Liver (tissue), 9 donors: ENCODE measurements around the gene CXCL14. TPM values are rescaled to one million over a fixed set of nuclear protein-coding genes. Genes with fewer than 3 reads are reported as not detected.

Experiments used
- DNase-seq: peaks from one replicate; pipeline ENCODE4 v3.0.0-alpha.2; 2017; ENCODE audit warnings: low spot score
- H3K27ac ChIP-seq, 2 donors: one replicate each; pipeline ENCODE4 v1.7.0; 2013; ENCODE audit warnings: inconsistent platforms in 2 of 2, low read length in 2 of 2, control low read depth in 1 of 2, low read depth in 1 of 2, mild to moderate bottlenecking in 1 of 2
- H3K27me3 ChIP-seq, 4 donors: one replicate each; pipeline versions ENCODE4 v1.6.1 to v1.7.0; 2013; ENCODE audit warnings: low read length in 3 of 4, inconsistent platforms in 1 of 4, mild to moderate bottlenecking in 1 of 4, moderate library complexity in 1 of 4; ENCODE audit not compliant: control insufficient read depth in 4 of 4, insufficient read depth in 4 of 4
- H3K36me3 ChIP-seq, 4 donors: one replicate each; pipeline versions ENCODE4 v1.6.1 to v1.7.0; 2013; ENCODE audit warnings: low read length in 3 of 4, mild to moderate bottlenecking in 3 of 4, low read depth in 1 of 4, moderate library complexity in 1 of 4; ENCODE audit not compliant: control insufficient read depth in 4 of 4, insufficient read depth in 3 of 4
- H3K4me1 ChIP-seq, 4 donors: one replicate each; pipeline versions ENCODE4 v1.6.1 to v1.7.0; 2013; ENCODE audit warnings: low read length in 3 of 4, mild to moderate bottlenecking in 3 of 4, moderate library complexity in 1 of 4; ENCODE audit not compliant: control insufficient read depth in 4 of 4, insufficient read depth in 4 of 4
- H3K4me3 ChIP-seq, 3 donors: one replicate each; pipeline versions ENCODE4 v1.6.1 to v1.7.0; 2013; ENCODE audit warnings: low read length in 3 of 3, control low read depth in 1 of 3, low read depth in 1 of 3, mild to moderate bottlenecking in 1 of 3
- H3K9ac ChIP-seq, 2 donors: one replicate each; pipeline ENCODE4 v1.7.0; 2013; ENCODE audit warnings: low read length in 2 of 2, mild to moderate bottlenecking in 2 of 2, moderate library complexity in 2 of 2, control low read depth in 1 of 2, low read depth in 1 of 2
- H3K9me3 ChIP-seq, 4 donors: one replicate each; pipeline versions ENCODE4 v1.6.1 to v1.7.0; 2013; ENCODE audit warnings: low read length in 3 of 4; ENCODE audit not compliant: control insufficient read depth in 4 of 4
- ATF3 ChIP-seq: IDR thresholded peaks from 2 replicates; pipeline ENCODE4 v1.6.1; 2016; ENCODE audit warnings: antibody characterized with exemption
- CTCF ChIP-seq: fragments of 150-350 bp; IDR thresholded peaks from 2 replicates; pipeline ENCODE4 v1.5.1; 2017; ENCODE audit warnings: improper control_type of control experiment, low read depth, low read length; ENCODE audit not compliant: missing input control
- EGR1 ChIP-seq, 2 donors: IDR thresholded peaks; 2 replicates each; pipeline ENCODE4 v1.6.1; 2016 to 2018; ENCODE audit warnings: antibody characterized with exemption in 2 of 2, low read depth in 2 of 2
- FOXA1 ChIP-seq: IDR thresholded peaks from 2 replicates; pipeline ENCODE4 v1.6.1; 2016; ENCODE audit warnings: antibody characterized with exemption
- FOXA2 ChIP-seq: IDR thresholded peaks from 2 replicates; pipeline ENCODE4 v1.6.1; 2016; ENCODE audit warnings: antibody characterized with exemption
- HNF4A ChIP-seq, 2 donors: conservative IDR thresholded peaks; 2 replicates each; pipeline ENCODE4 v1.6.1; 2016; ENCODE audit warnings: antibody characterized with exemption in 2 of 2, mild to moderate bottlenecking in 2 of 2
- HNF4G ChIP-seq: IDR thresholded peaks from 2 replicates; pipeline ENCODE4 v1.6.1; 2016; ENCODE audit warnings: antibody characterized with exemption
- JUND ChIP-seq, 2 donors: IDR thresholded peaks; 2 replicates each; pipeline ENCODE4 v1.6.1; 2016; ENCODE audit warnings: antibody characterized with exemption in 2 of 2
- MAX ChIP-seq: IDR thresholded peaks from 2 replicates; pipeline ENCODE4 v1.6.1; 2016; ENCODE audit warnings: antibody characterized with exemption
- NR2F2 ChIP-seq: IDR thresholded peaks from 2 replicates; pipeline ENCODE4 v1.6.1; 2016; ENCODE audit warnings: antibody characterized with exemption
- RAD21 ChIP-seq, 2 donors: IDR thresholded peaks; 2 replicates each; pipeline ENCODE4 v1.6.1; 2016; ENCODE audit warnings: antibody characterized with exemption in 2 of 2, mild to moderate bottlenecking in 2 of 2
- REST ChIP-seq: IDR thresholded peaks from 2 replicates; pipeline ENCODE4 v1.6.1; 2016; ENCODE audit warnings: antibody characterized with exemption, mild to moderate bottlenecking
- RXRA ChIP-seq, 2 donors: IDR thresholded peaks; 2 replicates each; pipeline ENCODE4 v1.6.1; 2017 to 2018; ENCODE audit warnings: antibody characterized with exemption in 2 of 2, mild to moderate bottlenecking in 1 of 2
- SP1 ChIP-seq: IDR thresholded peaks from 2 replicates; pipeline ENCODE4 v1.6.1; 2018; ENCODE audit warnings: antibody characterized with exemption, mild to moderate bottlenecking
- TAF1 ChIP-seq: conservative IDR thresholded peaks from 2 replicates; pipeline ENCODE4 v1.6.1; 2016; ENCODE audit warnings: antibody characterized with exemption, mild to moderate bottlenecking
- ZBTB33 ChIP-seq: IDR thresholded peaks from 2 replicates; pipeline ENCODE4 v1.6.1; 2016; ENCODE audit warnings: antibody characterized with exemption
- whole genome bisulfite sequencing: extraction: QIAGEN DNeasy Blood & Tissue Kit; methylation state at CpG from one replicate; pipeline ENCODE4 v1.1.7; 2013; 5-methylcytosine and 5-hydroxymethylcytosine counted together
- polyA plus RNA-seq, 2 donors: library from polyadenylated mRNA; stranded (reverse) in 1 of 2; unstranded in 1 of 2; fragments of 200-250 nt in 1 of 2; fragments of >200 nt in 1 of 2; fragmentation: Nextera tagmentation in 1 of 2; extraction: Ambion mirVana in 1 of 2; gene quantifications; one replicate each; pipeline versions ENCODE4 v1.2.1 to v1.2.3, GENCODE V29; 2013 to 2015
- total RNA-seq, 2 donors: library from RNA; depleted of rRNA; stranded (reverse); fragments of >200 nt; gene quantifications; one replicate each; pipeline ENCODE4 v1.2.3, GENCODE V29; 2014
- donor health status: healthy.
- donor health status: healthy.
- donor health status: healthy.
- donor health status: healthy.
- donor health status: healthy.

The CXCL14 gene
- total and polyA plus RNA-seq, 4 donors, result 2.7 to 13.7 (median 8.3) TPM

GRCh38 chr5:135584276-135584675 lies 5.5 kb upstream of the CXCL14 start:
- H3K4me1 ChIP-seq, result no peaks in the 10 kb centered on the region
- no peak overlapping the region for H3K4me3 ChIP-seq
- H3K9me3 ChIP-seq, result peaks cover 0 to 1% (median 0%) of the 10 kb centered on the region in 4 donors
- DNase-seq, result no peak
- H3K27me3 ChIP-seq, result peaks cover 0 to 9% (median 4%) of the 10 kb centered on the region in 4 donors
- TF ChIP-seq EGR1 (IDR thresholded peaks at IDR 0.05; ENCODE audit: low read depth in 2 of 2) (no peak), SP1 (no peak), HNF4A (conservative IDR thresholded peaks at IDR 0.05) (no peak), RXRA (IDR thresholded peaks at IDR 0.05) (no peak), FOXA2 (no peak), TAF1 (no peak), ZBTB33 (no peak), MAX (no peak), NR2F2 (no peak), HNF4G (no peak), REST (no peak), CTCF (no peak)
- WGBS, result 80% methylated on average over 2 of the region's 2 CpGs
- H3K27ac ChIP-seq, result no peak overlapping the region
- no peaks in the 10 kb centered on the region for H3K36me3 ChIP-seq
- no peak overlapping the region for H3K9ac ChIP-seq

GRCh38 chr5:135582099-135582781 lies 3.4 kb upstream of the CXCL14 start:
- peaks cover 0 to 3% (median 2%) of the 10 kb centered on the region in 4 donors for H3K9me3 ChIP-seq
- H3K27ac ChIP-seq, result no peak overlapping the region
- no peak overlapping the region for H3K4me3 ChIP-seq
- H3K27me3 ChIP-seq, result peaks cover 0 to 15% (median 6%) of the 10 kb centered on the region in 4 donors
- TF ChIP-seq RAD21 (IDR thresholded peaks at IDR 0.05) (no peak), JUND (IDR thresholded peaks at IDR 0.05) (no peak), CTCF (no peak), MAX (no peak), REST (no peak), FOXA1 (no peak), ATF3 (no peak), HNF4A (conservative IDR thresholded peaks at IDR 0.05) (no peak), EGR1 (IDR thresholded peaks at IDR 0.05; ENCODE audit: low read depth in 2 of 2) (no peak), FOXA2 (no peak), TAF1 (no peak), HNF4G (no peak), NR2F2 (no peak)
- no peak overlapping the region for H3K9ac ChIP-seq
- no peaks in the 10 kb centered on the region for H3K4me1 ChIP-seq
- 63% methylated on average over 6 of the region's 6 CpGs for WGBS
- no peak for DNase-seq
- H3K36me3 ChIP-seq, result no peaks in the 10 kb centered on the region
